Measurements from ENCODE around the gene MAPKAPK2. TPM values are rescaled to one million over a fixed set of nuclear protein-coding genes. Genes with fewer than 3 reads are reported as not detected.

MAPKAPK2 gene
- polyA plus RNA-seq, 3 donors: 1.6 to 56.9 (median 2.2) TPM

- Histone ChIP-seq H3K27me3 (ENCODE audit: control insufficient read depth in 2 of 2, insufficient read depth in 2 of 2, low read length in 2 of 2) (no peaks in the 10 kb centered on the region), H3K9me3 (replicated peaks in 1 of 2; ENCODE audit: control insufficient read depth in 1 of 2, insufficient read depth in 1 of 2, low read length in 2 of 2) (no peaks in the 10 kb centered on the region), H2AFZ (ENCODE audit: insufficient read depth, low read depth, low read length, poor library complexity, severe bottlenecking) (no peak overlapping the region), H3K4me2 (replicated peaks; ENCODE audit: extremely low read depth, low read length, poor library complexity, severe bottlenecking) (peak overlapping the region; percentile 89), H3K9ac (ENCODE audit: insufficient read depth, low read length, poor library complexity, severe bottlenecking) (peak overlapping the region; percentile 79), H3K4me1 (ENCODE audit: control insufficient read depth in 1 of 2, insufficient read depth in 2 of 2, low read length in 2 of 2) (peaks cover 36 to 53% of the 10 kb centered on the region in 2 donors), H4K20me1 (ENCODE audit: insufficient read depth, low read length) (peaks cover 64% of the 10 kb centered on the region), H3K36me3 (replicated peaks in 1 of 2; ENCODE audit: control insufficient read depth in 1 of 2, insufficient read depth in 2 of 2, low read length in 2 of 2) (no peaks in the 10 kb centered on the region), H3K4me3 (replicated peaks in 1 of 3; ENCODE audit: low read depth in 2 of 3, low read length in 3 of 3) (peak overlapping the region; percentile 59 to 97 (median 83)), H3K27ac (ENCODE audit: low read depth in 1 of 2, low read length in 2 of 2) (peak overlapping the region; percentile 87 to 88), H3K79me2 (ENCODE audit: insufficient read depth, low read length) (peaks cover 53% of the 10 kb centered on the region)
- no peak for TF ChIP-seq CTCF (IDR thresholded peaks at IDR 0.05)
- peak; percentile 94 to 96 (median 95) for DNase-seq
- intact Hi-C loops (cut with micrococcal nuclease): no loop called here
- peak overlapping the region; percentile 90 to 97 (median 94) for H3K27ac Mint-ChIP-seq
- H3K4me3 Mint-ChIP-seq: peak overlapping the region; percentile 98
- H3K4me1 Mint-ChIP-seq: peaks cover 61% of the 10 kb centered on the region
- H3K9me3 Mint-ChIP-seq: peaks cover 0 to 2% (median 0%) of the 10 kb centered on the region in 7 donors
- WGBS (ENCODE audit: insufficient coverage): 0% methylated on average over 39 of the region's 48 CpGs
- H3K36me3 Mint-ChIP-seq: peaks cover 19 to 20% of the 10 kb centered on the region in 2 donors
- peaks cover 2 to 7% (median 2%) of the 10 kb centered on the region in 3 donors for H3K27me3 Mint-ChIP-seq (ENCODE audit: low read depth in 3 of 3)
Observed at GRCh38 chr1:206685769-206686477, 1.2 kb downstream of the MAPKAPK2 start.

DNA sequence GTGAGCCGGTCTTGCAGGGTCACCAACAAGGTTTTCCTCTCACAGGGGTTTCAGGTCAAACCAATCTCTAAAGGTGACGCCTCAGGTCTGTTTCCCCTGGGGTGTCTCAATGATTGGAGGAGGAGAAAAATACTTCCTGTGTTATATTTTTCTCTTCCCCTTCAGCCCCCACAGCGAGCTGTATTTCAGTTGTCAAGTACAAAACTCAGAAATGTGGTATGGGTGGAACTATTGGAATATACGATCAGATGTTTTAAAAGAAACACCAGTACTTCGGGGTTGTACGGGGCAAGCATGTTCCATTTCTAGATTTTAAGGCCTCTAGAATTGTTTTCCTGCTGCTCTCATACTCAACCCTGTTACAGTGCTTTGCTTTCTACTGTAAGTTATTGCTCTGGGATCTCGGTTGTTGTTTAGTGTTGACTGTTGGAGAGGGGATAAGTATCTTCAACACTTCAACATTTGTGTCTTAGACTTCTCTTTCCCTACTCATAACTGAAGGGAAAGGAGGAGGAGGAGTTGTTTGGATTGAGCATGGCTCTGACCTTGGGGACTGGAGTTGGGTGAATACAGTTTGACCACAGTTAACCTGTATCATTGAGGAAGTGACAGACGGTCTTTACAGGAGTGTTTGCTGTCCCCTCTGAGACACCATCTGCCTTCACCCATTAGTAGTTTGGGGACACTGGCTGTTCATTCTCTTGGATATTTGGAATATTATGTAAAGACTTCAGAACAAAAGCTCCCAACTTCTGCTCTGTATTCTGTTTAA lies 2.0 kb downstream of the MAPKAPK2 start:
- peaks cover 19 to 20% of the 10 kb centered on the region in 2 donors for H3K36me3 Mint-ChIP-seq
- H4K20me1 ChIP-seq (ENCODE audit: insufficient read depth, low read length): peaks cover 71% of the 10 kb centered on the region

More for the DNA sequence above, 2.0 kb downstream of the MAPKAPK2 start:
- no peaks in the 10 kb centered on the region for H3K36me3 ChIP-seq (replicated peaks in 1 of 2; ENCODE audit: control insufficient read depth in 1 of 2, insufficient read depth in 2 of 2, low read length in 2 of 2)
- H3K9ac ChIP-seq (ENCODE audit: insufficient read depth, low read length, poor library complexity, severe bottlenecking): peak overlapping the region; percentile 79
- Mint-ChIP-seq H3K9me3 (peaks cover 0 to 2% (median 0%) of the 10 kb centered on the region in 7 donors), H3K4me3 (peak overlapping the region; percentile 98), H3K27me3 (ENCODE audit: low read depth in 3 of 3) (peaks cover 2 to 7% (median 2%) of the 10 kb centered on the region in 3 donors), H3K27ac (peak overlapping the region; percentile 87 to 97 (median 94)), H3K4me1 (peaks cover 67% of the 10 kb centered on the region)
- H3K4me3 ChIP-seq (replicated peaks in 1 of 3; ENCODE audit: low read depth in 2 of 3, low read length in 3 of 3): peak overlapping the region; percentile 59 to 97 (median 83)
- H3K27ac ChIP-seq (ENCODE audit: low read depth in 1 of 2, low read length in 2 of 2): peak overlapping the region; percentile 87 to 88
- H3K79me2 ChIP-seq (ENCODE audit: insufficient read depth, low read length): peaks cover 60% of the 10 kb centered on the region
- no peaks in the 10 kb centered on the region for H3K27me3 ChIP-seq (ENCODE audit: control insufficient read depth in 2 of 2, insufficient read depth in 2 of 2, low read length in 2 of 2)
- intact Hi-C loops (cut with micrococcal nuclease): no loop called here
- TF ChIP-seq CTCF (IDR thresholded peaks at IDR 0.05): no peak
- peak overlapping the region; percentile 89 for H3K4me2 ChIP-seq (replicated peaks; ENCODE audit: extremely low read depth, low read length, poor library complexity, severe bottlenecking)
- peak in 1 of 3 donors; percentile 23 for DNase-seq
- peaks cover 35 to 53% of the 10 kb centered on the region in 2 donors for H3K4me1 ChIP-seq (ENCODE audit: control insufficient read depth in 1 of 2, insufficient read depth in 2 of 2, low read length in 2 of 2)
- no peaks in the 10 kb centered on the region for H3K9me3 ChIP-seq (replicated peaks in 1 of 2; ENCODE audit: control insufficient read depth in 1 of 2, insufficient read depth in 1 of 2, low read length in 2 of 2)
- 11% methylated on average over 1 of the region's 8 CpGs for WGBS (ENCODE audit: insufficient coverage)
- H2AFZ ChIP-seq (ENCODE audit: insufficient read depth, low read depth, low read length, poor library complexity, severe bottlenecking): no peak overlapping the region

Measured in CD14-positive monocyte (primary cell).